WI38 (cell line): ENCODE measurements around the gene CACNA1D.

Experiments
- H3K4me3 ChIP-seq: 2 replicates; pipeline ENCODE4 v1.5.1; 2011; ENCODE audit warnings: low read depth, mild to moderate bottlenecking, control low read depth, low read length
- CTCF ChIP-seq: IDR thresholded peaks from 2 replicates; pipeline ENCODE4 v1.5.1; 2012; ENCODE audit warnings: low read depth, mild to moderate bottlenecking, control low read depth, low read length

The CACNA1D gene

GRCh38 chr3:53705024-53705745 lies 210.8 kb downstream of the CACNA1D start:
- no peak for TF ChIP-seq CTCF
- no peak overlapping the region for H3K4me3 ChIP-seq

GRCh38 chr3:53705774-53706173 lies 211.4 kb downstream of the CACNA1D start:
- H3K4me3 ChIP-seq, result no peak overlapping the region
- TF ChIP-seq CTCF, result no peak

- no peak overlapping the region for H3K4me3 ChIP-seq
- TF ChIP-seq CTCF, result no peak
These were observed 212.8 kb downstream of the CACNA1D start for GRCh38 chr3:53707222-53707621.

GRCh38 chr3:53708001-53708621 lies 213.7 kb downstream of the CACNA1D start:
- TF ChIP-seq CTCF, result no peak
- no peak overlapping the region for H3K4me3 ChIP-seq

- TF ChIP-seq CTCF, result no peak
- H3K4me3 ChIP-seq, result no peak overlapping the region
These were observed 214.8 kb downstream of the CACNA1D start for GRCh38 chr3:53709256-53709655.

GRCh38 chr3:53709860-53710674 lies 215.7 kb downstream of the CACNA1D start:
- H3K4me3 ChIP-seq, result no peak overlapping the region
- peak; percentile 80 for TF ChIP-seq CTCF

- no peak overlapping the region for H3K4me3 ChIP-seq
- TF ChIP-seq CTCF, result no peak
These were observed 217.0 kb downstream of the CACNA1D start for GRCh38 chr3:53711387-53711786.
